Calu3 (cell line): ENCODE results near the gene ACOXL. TPM values are rescaled to one million over a fixed set of nuclear protein-coding genes. Genes with fewer than 3 reads are reported as not detected.

Source experiments
- BruUV-seq: library from RNA; stranded (reverse); fragments of 400-500 nt; replicated peaks from 2 replicates; lab custom pipeline; 2021; lab: Mats Ljungman, UMichigan
- CTCF ChIA-PET: fragments of 300-600 bp; sonication (Branson Sonifier 250); formaldehyde crosslinking; loops from one replicate; lab custom pipeline; 2022; ENCODE audit warnings: antibody characterized with exemption; lab: Charles Lee
- DNase-seq: peaks from one replicate; pipeline ENCODE4 v3.0.0; 2022
- H3K27ac Mint-ChIP-seq: one replicate; pipeline ENCODE4 v1.8.0; 2022; ENCODE audit warnings: mixed read lengths; ENCODE audit not compliant: unreplicated experiment
- H3K27me3 Mint-ChIP-seq: one replicate; pipeline ENCODE4 v1.8.0; 2022; ENCODE audit warnings: mixed read lengths; ENCODE audit not compliant: unreplicated experiment
- H3K36me3 Mint-ChIP-seq: one replicate; pipeline ENCODE4 v1.8.0; 2022; ENCODE audit warnings: mild to moderate bottlenecking, moderate library complexity, mixed read lengths; ENCODE audit not compliant: insufficient read depth, unreplicated experiment
- H3K4me1 Mint-ChIP-seq: one replicate; pipeline ENCODE4 v1.8.0; 2022; ENCODE audit warnings: mild to moderate bottlenecking, low read depth, mixed read lengths; ENCODE audit not compliant: unreplicated experiment
- H3K4me3 Mint-ChIP-seq: one replicate; pipeline ENCODE4 v1.8.0; 2022; ENCODE audit warnings: mild to moderate bottlenecking, low read depth, moderate library complexity, mixed read lengths; ENCODE audit not compliant: unreplicated experiment
- H3K9me3 Mint-ChIP-seq: one replicate; pipeline ENCODE4 v1.8.0; 2022; ENCODE audit warnings: low read depth, mixed read lengths; ENCODE audit not compliant: unreplicated experiment
- intact Hi-C: fragments of 100-400 bp; cut with micrococcal nuclease; formaldehyde crosslinking; loops from one replicate; pipeline ENCODE4 v1.10.0; 2022; ENCODE audit not compliant: unreplicated experiment
- total RNA-seq: library from RNA; stranded (reverse); gene quantifications from 2 replicates; pipeline ENCODE4 v1.2.3, GENCODE V29; 2022
- TF ChIP-seq, protein P1 (sequence below): fragments of 200-600 bp; IDR thresholded peaks from one replicate; pipeline ENCODE4 v1.8.0; 2022; ENCODE audit warnings: antibody characterized with exemption; ENCODE audit not compliant: unreplicated experiment

ACOXL gene
- total RNA-seq, 1 experiment from 2014 or later, result 2.7 TPM

DNA sequence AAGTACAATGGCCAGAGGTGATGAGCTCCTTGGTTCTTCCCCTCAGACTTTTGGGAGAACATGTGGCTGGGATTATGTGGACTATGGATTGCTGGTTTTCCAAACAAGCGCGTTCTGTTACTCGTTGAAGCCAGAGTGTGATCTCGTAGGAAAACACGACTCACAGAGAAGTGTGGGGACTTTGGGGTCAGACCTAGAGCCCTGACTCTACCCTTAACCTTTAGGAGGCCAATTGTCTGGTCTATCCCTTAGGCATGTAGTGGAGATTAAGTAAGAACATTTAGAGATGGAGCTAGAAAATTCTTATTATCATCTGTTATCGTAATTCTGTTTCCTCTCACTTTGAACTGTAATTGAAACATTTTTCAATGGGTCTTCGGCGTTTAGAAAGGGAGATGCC lies 424.2 kb downstream of the ACOXL start:
- peaks cover 4% of the 10 kb centered on the region for H3K36me3 Mint-ChIP-seq
- intact Hi-C loops, result no loop called here
- CTCF ChIA-PET, result no interaction called here
- H3K4me1 Mint-ChIP-seq, result peaks cover 19% of the 10 kb centered on the region
- DNase-seq, result no peak
- TF ChIP-seq, protein P1, sequence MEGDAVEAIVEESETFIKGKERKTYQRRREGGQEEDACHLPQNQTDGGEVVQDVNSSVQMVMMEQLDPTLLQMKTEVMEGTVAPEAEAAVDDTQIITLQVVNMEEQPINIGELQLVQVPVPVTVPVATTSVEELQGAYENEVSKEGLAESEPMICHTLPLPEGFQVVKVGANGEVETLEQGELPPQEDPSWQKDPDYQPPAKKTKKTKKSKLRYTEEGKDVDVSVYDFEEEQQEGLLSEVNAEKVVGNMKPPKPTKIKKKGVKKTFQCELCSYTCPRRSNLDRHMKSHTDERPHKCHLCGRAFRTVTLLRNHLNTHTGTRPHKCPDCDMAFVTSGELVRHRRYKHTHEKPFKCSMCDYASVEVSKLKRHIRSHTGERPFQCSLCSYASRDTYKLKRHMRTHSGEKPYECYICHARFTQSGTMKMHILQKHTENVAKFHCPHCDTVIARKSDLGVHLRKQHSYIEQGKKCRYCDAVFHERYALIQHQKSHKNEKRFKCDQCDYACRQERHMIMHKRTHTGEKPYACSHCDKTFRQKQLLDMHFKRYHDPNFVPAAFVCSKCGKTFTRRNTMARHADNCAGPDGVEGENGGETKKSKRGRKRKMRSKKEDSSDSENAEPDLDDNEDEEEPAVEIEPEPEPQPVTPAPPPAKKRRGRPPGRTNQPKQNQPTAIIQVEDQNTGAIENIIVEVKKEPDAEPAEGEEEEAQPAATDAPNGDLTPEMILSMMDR, result no peak
- H3K4me3 Mint-ChIP-seq, result no peak overlapping the region
- H3K9me3 Mint-ChIP-seq, result no peaks in the 10 kb centered on the region
- no peak overlapping the region for H3K27ac Mint-ChIP-seq
- no peaks in the 10 kb centered on the region for H3K27me3 Mint-ChIP-seq
- BruUV-seq, result no TSS peak

DNA sequence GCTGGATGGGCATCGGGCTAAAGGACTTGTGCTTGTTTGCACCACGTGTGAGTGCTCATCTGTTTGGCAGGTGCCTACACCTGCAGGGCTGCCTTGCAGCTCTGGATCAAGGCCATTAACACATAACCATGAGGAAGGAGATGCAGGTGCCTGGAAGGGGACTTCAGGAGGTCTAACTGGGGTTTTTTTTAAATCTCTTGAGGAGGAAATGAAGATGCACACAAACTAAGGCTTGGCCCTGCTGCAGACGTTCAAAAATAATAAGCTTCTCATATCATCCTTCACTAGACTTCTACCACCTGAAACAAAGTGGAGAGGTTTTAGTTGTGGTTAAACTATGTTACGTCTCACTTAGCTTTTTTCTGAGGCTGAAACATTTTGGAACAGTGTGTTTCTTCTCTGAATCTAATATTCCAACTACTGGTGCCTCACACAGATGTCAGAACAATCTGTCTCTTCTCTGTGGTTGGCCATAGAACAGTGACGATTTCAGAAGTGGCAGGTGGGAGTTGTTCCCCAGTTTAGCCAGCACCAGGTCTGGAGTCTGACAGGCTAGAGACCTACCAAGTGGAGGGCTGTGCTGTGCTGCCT lies 424.8 kb downstream of the ACOXL start:
- Mint-ChIP-seq H3K4me1 (peaks cover 19% of the 10 kb centered on the region), H3K27ac (no peak overlapping the region), H3K9me3 (no peaks in the 10 kb centered on the region), H3K36me3 (peaks cover 4% of the 10 kb centered on the region), H3K27me3 (no peaks in the 10 kb centered on the region), H3K4me3 (no peak overlapping the region)
- DNase-seq, result no peak
- BruUV-seq, result no TSS peak
- intact Hi-C loops, result no loop called here
- CTCF ChIA-PET, result interaction anchor here (0.5 kb wide), 1 partner anchor 19 kb away, joined by 3 read pairs; no protein-coding TSS in a partner anchor
- TF ChIP-seq, protein P1, result no peak

DNA sequence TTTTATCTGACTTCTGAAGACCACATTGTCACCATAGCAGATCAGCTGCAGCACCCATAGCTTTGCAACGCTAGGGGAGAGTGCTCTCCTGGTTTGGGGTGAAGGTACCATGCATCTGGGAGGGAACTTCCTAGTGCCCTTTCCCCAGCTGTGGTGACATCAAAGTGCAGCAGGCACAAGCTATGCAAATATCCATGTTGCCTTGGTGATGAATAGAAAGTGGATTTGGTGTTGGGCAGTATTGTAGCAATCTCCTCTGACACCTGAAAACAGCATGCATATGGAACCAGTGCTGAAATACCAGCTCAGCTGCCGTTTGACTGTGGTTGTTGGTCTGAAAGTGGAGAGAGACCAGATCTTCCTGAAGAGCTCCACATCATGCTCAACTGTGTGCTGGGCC lies 425.4 kb downstream of the ACOXL start:
- H3K27ac Mint-ChIP-seq, result no peak overlapping the region
- DNase-seq, result no peak
- H3K9me3 Mint-ChIP-seq, result no peaks in the 10 kb centered on the region
- BruUV-seq, result no TSS peak
- H3K27me3 Mint-ChIP-seq, result no peaks in the 10 kb centered on the region
- H3K36me3 Mint-ChIP-seq, result peaks cover 4% of the 10 kb centered on the region
- no peak overlapping the region for H3K4me3 Mint-ChIP-seq
- TF ChIP-seq, protein P1, result no peak
- CTCF ChIA-PET, result interaction anchor here (0.5 kb wide), 1 partner anchor 20 kb away, joined by 3 read pairs; no protein-coding TSS in a partner anchor
- intact Hi-C loops, result no loop called here
- H3K4me1 Mint-ChIP-seq, result peaks cover 19% of the 10 kb centered on the region

DNA sequence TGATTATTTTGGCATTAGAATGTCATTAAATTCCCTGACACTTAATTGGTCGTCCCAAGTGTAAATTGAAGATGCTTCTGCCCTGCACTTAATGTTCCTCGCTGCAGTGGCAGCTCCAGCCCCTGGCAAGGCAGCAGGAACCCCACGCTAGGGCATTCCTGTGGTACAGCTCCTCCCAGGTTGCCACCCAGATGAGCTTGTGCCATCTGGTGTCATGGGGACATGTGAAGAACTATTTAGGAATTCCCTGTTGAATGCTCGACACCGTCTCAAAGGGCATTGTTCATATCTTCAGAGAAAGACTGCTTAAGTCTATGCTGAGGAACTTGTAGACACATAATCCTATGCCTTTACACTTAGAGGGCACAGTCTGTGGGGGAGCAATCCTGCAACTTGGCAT lies 427.3 kb downstream of the ACOXL start:
- Mint-ChIP-seq H3K4me1 (peaks cover 17% of the 10 kb centered on the region), H3K27me3 (no peaks in the 10 kb centered on the region), H3K36me3 (peaks cover 4% of the 10 kb centered on the region), H3K4me3 (no peak overlapping the region), H3K27ac (no peak overlapping the region), H3K9me3 (no peaks in the 10 kb centered on the region)
- no TSS peak for BruUV-seq
- intact Hi-C loops, result no loop called here
- CTCF ChIA-PET, result no interaction called here
- TF ChIP-seq, protein P1, result no peak
- no peak for DNase-seq
